GM06990 (cell line): ENCODE measurements around the gene RSU1.

Source experiments
- DNase-seq: peaks from one replicate; pipeline ENCODE4 v3.0.0-alpha.2; 2011; ENCODE audit not compliant: insufficient read length; ENCODE audit errors: extremely low read depth
- H3K27me3 ChIP-seq: replicated peaks from 2 replicates; pipeline ENCODE4 v1.6.0; 2011; ENCODE audit warnings: low read length; ENCODE audit not compliant: control insufficient read depth, insufficient read depth
- H3K36me3 ChIP-seq: 2 replicates; pipeline ENCODE4 v1.5.1; 2011; ENCODE audit warnings: low read length; ENCODE audit not compliant: control insufficient read depth, insufficient read depth
- H3K4me3 ChIP-seq: replicated peaks from 2 replicates; pipeline ENCODE4 v1.5.1; 2011; ENCODE audit warnings: low read depth, mild to moderate bottlenecking, control low read depth, low read length
- TF ChIP-seq, protein P1 (sequence below): IDR thresholded peaks from 2 replicates; pipeline ENCODE4 v1.5.1; 2011; ENCODE audit warnings: low read length, control low read depth, mild to moderate bottlenecking, inconsistent platforms; ENCODE audit not compliant: insufficient read depth, poor library complexity, severe bottlenecking

The RSU1 gene

GRCh38 chr10:16814012-16814411 is 3.2 kb downstream of the RSU1 start:
- no peak for DNase-seq
- H3K4me3 ChIP-seq, result no peak overlapping the region
- peaks cover 1% of the 10 kb centered on the region for H3K36me3 ChIP-seq
- no peaks in the 10 kb centered on the region for H3K27me3 ChIP-seq
- TF ChIP-seq, protein P1, sequence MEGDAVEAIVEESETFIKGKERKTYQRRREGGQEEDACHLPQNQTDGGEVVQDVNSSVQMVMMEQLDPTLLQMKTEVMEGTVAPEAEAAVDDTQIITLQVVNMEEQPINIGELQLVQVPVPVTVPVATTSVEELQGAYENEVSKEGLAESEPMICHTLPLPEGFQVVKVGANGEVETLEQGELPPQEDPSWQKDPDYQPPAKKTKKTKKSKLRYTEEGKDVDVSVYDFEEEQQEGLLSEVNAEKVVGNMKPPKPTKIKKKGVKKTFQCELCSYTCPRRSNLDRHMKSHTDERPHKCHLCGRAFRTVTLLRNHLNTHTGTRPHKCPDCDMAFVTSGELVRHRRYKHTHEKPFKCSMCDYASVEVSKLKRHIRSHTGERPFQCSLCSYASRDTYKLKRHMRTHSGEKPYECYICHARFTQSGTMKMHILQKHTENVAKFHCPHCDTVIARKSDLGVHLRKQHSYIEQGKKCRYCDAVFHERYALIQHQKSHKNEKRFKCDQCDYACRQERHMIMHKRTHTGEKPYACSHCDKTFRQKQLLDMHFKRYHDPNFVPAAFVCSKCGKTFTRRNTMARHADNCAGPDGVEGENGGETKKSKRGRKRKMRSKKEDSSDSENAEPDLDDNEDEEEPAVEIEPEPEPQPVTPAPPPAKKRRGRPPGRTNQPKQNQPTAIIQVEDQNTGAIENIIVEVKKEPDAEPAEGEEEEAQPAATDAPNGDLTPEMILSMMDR, result no peak

- DNase-seq, result no peak
- Histone ChIP-seq H3K27me3 (no peaks in the 10 kb centered on the region), H3K4me3 (no peak overlapping the region), H3K36me3 (peaks cover 1% of the 10 kb centered on the region)
- TF ChIP-seq, protein P1, result no peak
These were observed 4.5 kb downstream of the RSU1 start for GRCh38 chr10:16812676-16813075.

DNA sequence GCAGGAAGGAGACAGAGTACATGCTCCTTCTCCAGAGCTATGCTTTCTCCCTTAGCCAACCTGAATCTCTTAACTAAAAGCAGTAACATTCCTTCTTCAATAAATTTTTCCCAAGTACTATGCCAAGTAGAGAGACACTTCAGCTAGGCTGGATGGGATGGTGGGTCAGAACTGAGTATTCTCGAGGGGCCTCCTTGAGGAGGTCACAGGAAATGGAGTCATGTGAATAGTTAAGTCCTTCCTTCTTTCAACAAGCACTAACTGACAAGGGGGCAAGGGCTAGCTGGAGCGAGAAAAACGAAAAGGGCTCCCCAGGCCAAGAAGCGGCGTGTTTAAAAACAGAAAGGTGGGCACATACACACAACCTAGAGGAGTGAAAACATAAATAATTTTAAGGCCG is 5.5 kb downstream of the RSU1 start:
- no peak overlapping the region for H3K4me3 ChIP-seq
- TF ChIP-seq, protein P1, result no peak

DNA sequence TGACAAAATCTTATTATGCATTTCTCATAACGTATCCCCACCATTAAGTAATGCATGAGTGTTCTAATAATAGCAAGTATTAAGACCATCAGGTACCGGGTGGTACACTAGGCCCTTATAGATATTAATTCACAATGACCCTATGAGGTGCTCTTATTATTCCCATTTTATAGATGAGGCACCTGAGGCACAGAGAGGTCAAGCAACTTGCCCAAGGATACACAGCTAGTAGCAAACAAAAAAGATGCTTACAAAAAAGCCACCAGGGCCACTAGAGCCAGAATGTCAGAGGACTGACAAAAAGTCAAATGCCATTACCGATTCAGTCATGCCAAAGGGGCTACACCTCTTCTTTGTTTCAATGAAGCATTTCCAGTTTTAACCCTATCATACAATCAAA is 5.9 kb downstream of the RSU1 start:
- no peak for DNase-seq
- H3K27me3 ChIP-seq, result no peaks in the 10 kb centered on the region
- H3K36me3 ChIP-seq, result peaks cover 1% of the 10 kb centered on the region
- no peak overlapping the region for H3K4me3 ChIP-seq
- TF ChIP-seq, protein P1, result no peak

More for the DNA sequence above, 5.5 kb downstream of the RSU1 start:
- DNase-seq, result no peak
- H3K27me3 ChIP-seq, result no peaks in the 10 kb centered on the region
- peaks cover 1% of the 10 kb centered on the region for H3K36me3 ChIP-seq

- H3K27me3 ChIP-seq, result no peaks in the 10 kb centered on the region
- TF ChIP-seq, protein P1, result peak; percentile 72
- DNase-seq, result no peak
- no peak overlapping the region for H3K4me3 ChIP-seq
- H3K36me3 ChIP-seq, result no peaks in the 10 kb centered on the region; the same call in none of the 2 replicates
These were observed 8.0 kb downstream of the RSU1 start for GRCh38 chr10:16809074-16809718.

- no peaks in the 10 kb centered on the region for H3K27me3 ChIP-seq
- DNase-seq, result no peak
- TF ChIP-seq, protein P1, result no peak
- no peak overlapping the region for H3K4me3 ChIP-seq
- no peaks in the 10 kb centered on the region for H3K36me3 ChIP-seq
These were observed 13.1 kb downstream of the RSU1 start for GRCh38 chr10:16804123-16804522.
